HEK293 (cell line): ENCODE measurements around the gene NR2E3.

Source experiments
- CTCF ChIA-PET: fragments of 350-600 bp; formaldehyde crosslinking; extraction: SDS; loops from one replicate; lab custom pipeline; 2021; ENCODE audit warnings: antibody characterized with exemption; lab: Yijun Ruan, JAX
- POLR2A ChIA-PET: fragments of 300-600 bp; formaldehyde crosslinking; extraction: SDS; loops from one replicate; lab custom pipeline; 2020; ENCODE audit warnings: antibody characterized with exemption, inconsistent platforms; lab: Yijun Ruan, JAX
- H3K27ac ChIP-seq: fragments of 200-500 bp; sonication (Bioruptor generic); 2 replicates; pipeline ENCODE4 v1.5.1; 2014; ENCODE audit warnings: low read depth, low read length, control low read depth, inconsistent platforms; ENCODE audit errors: extremely low read depth
- H3K36me3 ChIP-seq, 2 experiments: fragments of 200-500 bp in 1 of 2; sonication (Bioruptor generic) in 1 of 2; 1 replicate in 1 of 2; 2 replicates in 1 of 2; pipeline ENCODE4 v1.5.1; 2014 to 2017; ENCODE audit warnings: inconsistent platforms in 2 of 2, low read length in 2 of 2; ENCODE audit not compliant: control insufficient read depth in 2 of 2, insufficient read depth in 1 of 2
- H3K4me1 ChIP-seq: fragments of 200-500 bp; sonication (Bioruptor generic); 2 replicates; pipeline ENCODE4 v1.5.1; 2014; ENCODE audit warnings: mild to moderate bottlenecking, low read length, inconsistent platforms; ENCODE audit not compliant: control insufficient read depth, insufficient read depth
- H3K4me3 ChIP-seq: 2 replicates; pipeline ENCODE4 v1.5.1; 2011; ENCODE audit warnings: low read depth, mild to moderate bottlenecking, control low read depth, low read length, moderate library complexity
- H3K9me3 ChIP-seq: fragments of 200-500 bp; sonication (Bioruptor generic); 2 replicates; pipeline ENCODE4 v1.5.1; 2014; ENCODE audit warnings: low read depth, low read length, inconsistent platforms; ENCODE audit not compliant: control insufficient read depth, insufficient read depth
- FEZF1 ChIP-seq: fragments of 450-650 bp; formaldehyde crosslinking; IDR thresholded peaks from 2 replicates; pipeline ENCODE4 v1.5.1; 2016; ENCODE audit warnings: missing biosample characterization, missing genetic modification characterization
- GLIS1 ChIP-seq: fragments of 450-650 bp; formaldehyde crosslinking; IDR thresholded peaks from 2 replicates; pipeline ENCODE4 v1.5.1; 2016; ENCODE audit warnings: missing biosample characterization, missing genetic modification characterization
- GLIS2 ChIP-seq: fragments of 450-650 bp; formaldehyde crosslinking; IDR thresholded peaks from 2 replicates; pipeline ENCODE4 v1.5.1; 2016; ENCODE audit warnings: missing biosample characterization, missing genetic modification characterization
- HOXD13 ChIP-seq: sonication (generic); formaldehyde crosslinking; IDR thresholded peaks from 2 replicates; pipeline ENCODE4 v1.8.0; 2022; ENCODE audit warnings: missing genetic modification reagents, borderline replicate concordance
- KLF1 ChIP-seq: fragments of 450-650 bp; formaldehyde crosslinking; IDR thresholded peaks from 2 replicates; pipeline ENCODE4 v1.5.1; 2016; ENCODE audit warnings: missing biosample characterization, missing genetic modification characterization
- REPIN1 ChIP-seq: fragments of 450-650 bp; formaldehyde crosslinking; IDR thresholded peaks from 2 replicates; pipeline ENCODE4 v1.5.1; 2017; ENCODE audit warnings: missing biosample characterization, missing genetic modification characterization, low read depth
- SP2 ChIP-seq: fragments of 450-650 bp; formaldehyde crosslinking; IDR thresholded peaks from 2 replicates; pipeline ENCODE4 v1.5.1; 2016; ENCODE audit warnings: missing biosample characterization, missing genetic modification characterization
- ZBTB48 ChIP-seq: fragments of 450-650 bp; formaldehyde crosslinking; IDR thresholded peaks from 2 replicates; pipeline ENCODE4 v1.5.1; 2016; ENCODE audit warnings: missing biosample characterization, missing genetic modification characterization
- ZIC2 ChIP-seq: fragments of 450-650 bp; formaldehyde crosslinking; IDR thresholded peaks from 2 replicates; pipeline ENCODE4 v1.5.1; 2016; ENCODE audit warnings: missing biosample characterization, missing genetic modification characterization
- ZNF155 ChIP-seq: fragments of 450-650 bp; formaldehyde crosslinking; IDR thresholded peaks from 2 replicates; pipeline ENCODE4 v1.5.1; 2016; ENCODE audit warnings: missing biosample characterization, missing genetic modification characterization
- ZNF2 ChIP-seq: fragments of 450-650 bp; formaldehyde crosslinking; IDR thresholded peaks from 2 replicates; pipeline ENCODE4 v1.5.1; 2016; ENCODE audit warnings: missing biosample characterization, missing genetic modification characterization
- ZNF324 ChIP-seq: fragments of 450-650 bp; formaldehyde crosslinking; IDR thresholded peaks from 2 replicates; pipeline ENCODE4 v1.5.1; 2016; ENCODE audit warnings: missing biosample characterization, missing genetic modification characterization
- ZNF530 ChIP-seq: fragments of 450-650 bp; formaldehyde crosslinking; IDR thresholded peaks from 2 replicates; pipeline ENCODE4 v1.5.1; 2016; ENCODE audit warnings: low read depth, missing biosample characterization, missing genetic modification characterization
- ZNF560 ChIP-seq: fragments of 450-650 bp; formaldehyde crosslinking; IDR thresholded peaks from 2 replicates; pipeline ENCODE4 v1.5.1; 2017; ENCODE audit warnings: missing biosample characterization, missing genetic modification characterization, borderline replicate concordance
- ZNF626 ChIP-seq: fragments of 450-650 bp; sonication (Bioruptor Pico); formaldehyde crosslinking; IDR thresholded peaks from 2 replicates; pipeline ENCODE4 v1.5.1; 2018; ENCODE audit warnings: missing biosample characterization, missing genetic modification characterization, inconsistent platforms
- TF ChIP-seq, protein P1 (sequence below): fragments of 450-650 bp; formaldehyde crosslinking; IDR thresholded peaks from 2 replicates; pipeline ENCODE4 v1.5.1; 2017; ENCODE audit warnings: missing biosample characterization, missing genetic modification characterization
- TF ChIP-seq, protein P2 (sequence below): fragments of 450-650 bp; formaldehyde crosslinking; IDR thresholded peaks from 2 replicates; pipeline ENCODE4 v1.5.1; 2017; ENCODE audit warnings: missing biosample characterization, mild to moderate bottlenecking, missing genetic modification characterization, moderate library complexity
- TF ChIP-seq, protein P3 (sequence below): fragments of 450-650 bp; formaldehyde crosslinking; IDR thresholded peaks from 2 replicates; pipeline ENCODE4 v1.5.1; 2016; ENCODE audit warnings: missing biosample characterization, missing genetic modification characterization
- TF ChIP-seq, protein P4 (sequence below): fragments of 450-650 bp; formaldehyde crosslinking; IDR thresholded peaks from 2 replicates; pipeline ENCODE4 v1.5.1; 2016; ENCODE audit warnings: missing biosample characterization, missing genetic modification characterization
- TF ChIP-seq, protein P5 (sequence below): fragments of 450-650 bp; formaldehyde crosslinking; IDR thresholded peaks from 2 replicates; pipeline ENCODE4 v1.5.1; 2016; ENCODE audit warnings: missing biosample characterization, missing genetic modification characterization

Gene NR2E3

DNA sequence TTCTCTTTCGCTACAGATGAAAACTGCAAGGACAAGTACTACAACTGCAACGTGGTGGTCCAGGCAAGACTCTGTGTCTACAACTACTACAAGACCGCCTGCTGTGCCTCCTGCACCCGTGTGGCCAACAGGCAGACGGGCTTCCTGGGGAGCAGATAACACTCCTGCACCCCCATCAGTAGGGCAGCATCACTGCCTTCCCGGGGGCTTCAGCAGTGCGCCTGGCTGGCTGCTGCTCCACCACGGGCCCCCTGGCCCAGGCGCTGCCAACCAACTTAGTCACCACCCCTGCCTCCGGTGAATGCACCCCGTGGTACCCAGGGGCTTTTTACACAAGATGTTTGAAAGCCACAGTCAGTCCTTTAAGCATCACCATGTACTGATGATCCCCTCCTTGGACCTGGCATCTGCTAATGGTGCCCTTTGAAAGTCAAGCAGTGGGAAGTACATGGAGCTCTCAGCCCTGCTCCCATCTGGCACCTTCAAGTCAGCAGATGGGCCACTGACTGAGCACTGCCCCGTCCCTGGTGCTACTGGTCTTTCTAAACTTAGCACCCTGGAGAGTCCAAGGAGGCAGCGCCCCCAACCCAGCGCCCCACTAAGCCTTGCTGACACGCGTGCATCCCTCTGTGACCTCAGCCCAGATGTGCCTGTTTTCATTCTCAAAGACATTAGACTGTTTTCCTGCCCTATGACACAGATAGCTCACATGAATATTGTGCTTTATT is 33.0 kb upstream of the NR2E3 start:
- H3K9me3 ChIP-seq = no peaks in the 10 kb centered on the region
- H3K4me3 ChIP-seq = no peak overlapping the region
- no peaks in the 10 kb centered on the region for H3K36me3 ChIP-seq
- no peak for TF ChIP-seq REPIN1 (tag by site-specific recombination)
- TF ChIP-seq ZNF560 (tag by site-specific recombination) = no peak
- no peak for TF ChIP-seq ZNF626 (tag by site-specific recombination)
- peak; percentile 45 for TF ChIP-seq ZIC2 (tag by site-specific recombination)
- TF ChIP-seq, protein P1, sequence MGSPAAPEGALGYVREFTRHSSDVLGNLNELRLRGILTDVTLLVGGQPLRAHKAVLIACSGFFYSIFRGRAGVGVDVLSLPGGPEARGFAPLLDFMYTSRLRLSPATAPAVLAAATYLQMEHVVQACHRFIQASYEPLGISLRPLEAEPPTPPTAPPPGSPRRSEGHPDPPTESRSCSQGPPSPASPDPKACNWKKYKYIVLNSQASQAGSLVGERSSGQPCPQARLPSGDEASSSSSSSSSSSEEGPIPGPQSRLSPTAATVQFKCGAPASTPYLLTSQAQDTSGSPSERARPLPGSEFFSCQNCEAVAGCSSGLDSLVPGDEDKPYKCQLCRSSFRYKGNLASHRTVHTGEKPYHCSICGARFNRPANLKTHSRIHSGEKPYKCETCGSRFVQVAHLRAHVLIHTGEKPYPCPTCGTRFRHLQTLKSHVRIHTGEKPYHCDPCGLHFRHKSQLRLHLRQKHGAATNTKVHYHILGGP (tag by site-specific recombination) = no peak
- CTCF ChIA-PET = interaction anchor here (2.4 to 5.1 kb wide), 2 partner anchors 25 to 26 kb away, joined by 15 to 70 read pairs; no protein-coding TSS in a partner anchor
- POLR2A ChIA-PET = no interaction called here
- no peak overlapping the region for H3K27ac ChIP-seq
- peaks cover 3% of the 10 kb centered on the region; the same call in 1 of the 2 replicates for H3K4me1 ChIP-seq

DNA sequence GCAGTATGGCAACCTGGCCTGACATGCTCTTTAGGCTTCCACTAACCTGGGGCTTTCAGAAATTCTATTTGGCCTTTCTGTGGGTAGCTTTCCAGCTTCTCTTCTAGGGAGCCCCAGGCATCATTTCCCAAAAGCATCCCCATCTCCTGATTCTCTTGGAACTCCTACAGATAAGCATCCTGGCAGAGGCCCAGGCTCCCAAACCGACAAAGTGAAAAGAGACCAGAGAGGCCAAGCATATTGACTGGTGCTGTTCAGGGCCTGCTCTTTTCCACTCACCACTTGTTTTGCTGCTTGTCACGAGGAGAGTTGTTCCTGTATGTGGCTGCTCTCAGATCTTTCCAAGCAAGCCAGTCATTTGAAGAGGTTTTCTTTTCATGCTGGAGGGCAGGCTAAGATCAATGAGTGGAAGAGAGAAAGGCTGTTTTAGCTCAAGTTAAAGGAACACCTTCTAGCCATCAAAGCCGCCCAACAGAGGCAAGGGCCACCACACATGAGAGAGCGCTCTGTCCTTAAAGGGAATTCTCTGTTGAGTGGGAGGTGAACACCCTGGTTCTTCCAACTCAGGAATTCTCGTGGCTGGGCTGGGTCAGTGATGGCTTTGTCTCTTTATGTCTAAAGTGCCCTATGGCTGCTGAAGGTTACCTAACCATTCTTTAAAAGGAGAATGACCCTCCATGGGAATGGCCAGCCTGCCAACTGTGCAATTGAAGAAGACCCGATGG is 31.1 kb upstream of the NR2E3 start:
- POLR2A ChIA-PET = interaction anchor here (0.6 kb wide), 2 partner anchors 36 to 201 kb away, joined by 3 read pairs; no protein-coding TSS in a partner anchor
- TF ChIP-seq ZNF155 = no peak
- TF ChIP-seq, protein P2, sequence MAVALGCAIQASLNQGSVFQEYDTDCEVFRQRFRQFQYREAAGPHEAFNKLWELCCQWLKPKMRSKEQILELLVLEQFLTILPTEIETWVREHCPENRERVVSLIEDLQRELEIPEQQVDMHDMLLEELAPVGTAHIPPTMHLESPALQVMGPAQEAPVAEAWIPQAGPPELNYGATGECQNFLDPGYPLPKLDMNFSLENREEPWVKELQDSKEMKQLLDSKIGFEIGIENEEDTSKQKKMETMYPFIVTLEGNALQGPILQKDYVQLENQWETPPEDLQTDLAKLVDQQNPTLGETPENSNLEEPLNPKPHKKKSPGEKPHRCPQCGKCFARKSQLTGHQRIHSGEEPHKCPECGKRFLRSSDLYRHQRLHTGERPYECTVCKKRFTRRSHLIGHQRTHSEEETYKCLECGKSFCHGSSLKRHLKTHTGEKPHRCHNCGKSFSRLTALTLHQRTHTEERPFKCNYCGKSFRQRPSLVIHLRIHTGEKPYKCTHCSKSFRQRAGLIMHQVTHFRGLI (tag by site-specific recombination) = peak; percentile 64
- TF ChIP-seq HOXD13 (CRISPR knock-in tag) = no peak
- TF ChIP-seq ZNF530 (tag by site-specific recombination) = no peak
- TF ChIP-seq, all 188 proteins: peak for 1
- CTCF ChIA-PET = interaction anchor here (0.5 to 5.1 kb wide), 9 partner anchors 8 to 418 kb away, joined by 3 to 70 read pairs (median 9); no protein-coding TSS in a partner anchor

DNA sequence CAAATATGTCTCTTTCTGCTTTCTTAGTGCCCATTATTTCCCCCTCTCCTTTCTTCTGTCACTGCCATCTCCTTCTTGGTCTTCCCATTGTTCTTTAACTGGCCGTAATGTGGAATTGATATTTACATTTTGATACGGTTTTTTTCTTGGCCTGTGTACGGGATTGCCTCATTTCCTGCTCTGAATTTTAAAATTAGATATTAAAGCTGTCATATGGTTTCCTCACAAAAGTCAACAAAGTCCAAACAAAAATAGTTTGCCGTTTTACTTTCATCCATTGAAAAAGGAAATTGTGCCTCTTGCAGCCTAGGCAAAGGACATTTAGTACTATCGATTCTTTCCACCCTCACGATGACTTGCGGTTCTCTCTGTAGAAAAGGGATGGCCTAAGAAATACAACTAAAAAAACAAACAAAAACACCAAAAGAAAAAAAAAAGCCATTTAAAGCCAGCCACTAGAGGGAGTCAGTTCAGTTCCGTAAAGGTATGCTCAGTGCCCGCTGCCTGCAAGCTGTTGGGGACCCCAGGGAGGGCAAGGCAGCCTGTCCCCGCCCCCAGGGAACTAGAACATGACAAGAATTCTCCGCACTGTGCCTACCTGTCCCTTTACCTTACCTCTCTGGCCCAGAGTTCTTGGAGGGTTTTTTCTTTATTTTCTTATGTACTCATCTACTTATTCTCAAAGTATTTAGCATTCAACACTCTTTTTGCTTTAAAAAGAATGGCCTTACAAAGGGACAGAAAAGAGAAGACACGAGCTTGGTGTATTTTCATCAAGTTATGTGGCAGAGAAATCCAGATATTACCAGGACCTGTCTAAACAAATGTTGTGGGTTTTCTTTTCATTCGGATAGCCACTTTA is 30.0 kb upstream of the NR2E3 start:
- Histone ChIP-seq H3K4me1 (peaks cover 3% of the 10 kb centered on the region; the same call in 1 of the 2 replicates), H3K4me3 (no peak overlapping the region), H3K36me3 (no peaks in the 10 kb centered on the region), H3K9me3 (no peaks in the 10 kb centered on the region), H3K27ac (no peak overlapping the region)
- CTCF ChIA-PET = interaction anchor here (0.5 to 5.1 kb wide), 25 partner anchors 9 to 893 kb away, joined by 3 to 70 read pairs (median 4); no protein-coding TSS in a partner anchor
- POLR2A ChIA-PET = no interaction called here
- TF ChIP-seq GLIS1 (tag by site-specific recombination) (peak; percentile 67), ZNF2 (tag by site-specific recombination) (peak; percentile 43; the same call in 1 of the 2 replicates), ZBTB48 (tag by site-specific recombination) (peak; percentile 77), GLIS2 (tag by site-specific recombination) (peak; percentile 74), KLF1 (tag by site-specific recombination) (no peak), SP2 (tag by site-specific recombination) (no peak), ZNF324 (tag by site-specific recombination) (0 out of 2 replicates have a peak, but pooled peaks have one; percentile 51), FEZF1 (tag by site-specific recombination) (peak; percentile 21; the same call in 1 of the 2 replicates)
- TF ChIP-seq, protein P3, sequence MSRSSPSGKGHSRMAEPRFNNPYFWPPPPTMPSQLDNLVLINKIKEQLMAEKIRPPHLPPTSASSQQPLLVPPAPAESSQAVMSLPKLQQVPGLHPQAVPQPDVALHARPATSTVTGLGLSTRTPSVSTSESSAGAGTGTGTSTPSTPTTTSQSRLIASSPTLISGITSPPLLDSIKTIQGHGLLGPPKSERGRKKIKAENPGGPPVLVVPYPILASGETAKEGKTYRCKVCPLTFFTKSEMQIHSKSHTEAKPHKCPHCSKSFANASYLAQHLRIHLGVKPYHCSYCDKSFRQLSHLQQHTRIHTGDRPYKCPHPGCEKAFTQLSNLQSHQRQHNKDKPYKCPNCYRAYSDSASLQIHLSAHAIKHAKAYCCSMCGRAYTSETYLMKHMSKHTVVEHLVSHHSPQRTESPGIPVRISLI = peak; percentile 99
- TF ChIP-seq, protein P4, sequence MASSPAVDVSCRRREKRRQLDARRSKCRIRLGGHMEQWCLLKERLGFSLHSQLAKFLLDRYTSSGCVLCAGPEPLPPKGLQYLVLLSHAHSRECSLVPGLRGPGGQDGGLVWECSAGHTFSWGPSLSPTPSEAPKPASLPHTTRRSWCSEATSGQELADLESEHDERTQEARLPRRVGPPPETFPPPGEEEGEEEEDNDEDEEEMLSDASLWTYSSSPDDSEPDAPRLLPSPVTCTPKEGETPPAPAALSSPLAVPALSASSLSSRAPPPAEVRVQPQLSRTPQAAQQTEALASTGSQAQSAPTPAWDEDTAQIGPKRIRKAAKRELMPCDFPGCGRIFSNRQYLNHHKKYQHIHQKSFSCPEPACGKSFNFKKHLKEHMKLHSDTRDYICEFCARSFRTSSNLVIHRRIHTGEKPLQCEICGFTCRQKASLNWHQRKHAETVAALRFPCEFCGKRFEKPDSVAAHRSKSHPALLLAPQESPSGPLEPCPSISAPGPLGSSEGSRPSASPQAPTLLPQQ = 0 out of 2 replicates have a peak, but pooled peaks have one; percentile 22
- TF ChIP-seq, protein P5, sequence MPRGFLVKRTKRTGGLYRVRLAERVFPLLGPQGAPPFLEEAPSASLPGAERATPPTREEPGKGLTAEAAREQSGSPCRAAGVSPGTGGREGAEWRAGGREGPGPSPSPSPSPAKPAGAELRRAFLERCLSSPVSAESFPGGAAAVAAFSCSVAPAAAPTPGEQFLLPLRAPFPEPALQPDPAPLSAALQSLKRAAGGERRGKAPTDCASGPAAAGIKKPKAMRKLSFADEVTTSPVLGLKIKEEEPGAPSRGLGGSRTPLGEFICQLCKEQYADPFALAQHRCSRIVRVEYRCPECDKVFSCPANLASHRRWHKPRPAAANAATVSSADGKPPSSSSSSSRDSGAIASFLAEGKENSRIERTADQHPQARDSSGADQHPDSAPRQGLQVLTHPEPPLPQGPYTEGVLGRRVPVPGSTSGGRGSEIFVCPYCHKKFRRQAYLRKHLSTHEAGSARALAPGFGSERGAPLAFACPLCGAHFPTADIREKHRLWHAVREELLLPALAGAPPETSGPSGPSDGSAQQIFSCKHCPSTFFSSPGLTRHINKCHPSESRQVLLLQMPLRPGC (tag by site-specific recombination) = 0 out of 2 replicates have a peak, but pooled peaks have one; percentile 56

More for the DNA sequence above, 31.1 kb upstream of the NR2E3 start:
- H3K36me3 ChIP-seq = no peaks in the 10 kb centered on the region
- no peaks in the 10 kb centered on the region for H3K9me3 ChIP-seq
- H3K4me3 ChIP-seq = no peak overlapping the region
- peaks cover 3% of the 10 kb centered on the region; the same call in 1 of the 2 replicates for H3K4me1 ChIP-seq
- H3K27ac ChIP-seq = no peak overlapping the region
